Loucy (cell line): ENCODE data around the gene SP4.

Experiments used
- H2AFZ ChIP-seq: fragments of 200-600 bp; sonication (generic); 2 replicates; pipeline ENCODE4 v1.6.0; 2016; ENCODE audit warnings: antibody characterized with exemption, mild to moderate bottlenecking, low read length, moderate library complexity
- H3F3A ChIP-seq: fragments of 200-600 bp; 2 replicates; pipeline ENCODE4 v1.6.0; 2016; ENCODE audit warnings: antibody characterized with exemption, low read depth, mild to moderate bottlenecking
- H3K27me3 ChIP-seq: fragments of 200-600 bp; sonication (generic); 2 replicates; pipeline ENCODE4 v1.6.1; 2014; ENCODE audit warnings: low read length, mild to moderate bottlenecking; ENCODE audit not compliant: insufficient read depth, poor library complexity, severe bottlenecking
- H3K36me3 ChIP-seq: fragments of 200-600 bp; sonication (generic); 2 replicates; pipeline ENCODE4 v1.6.1; 2016; ENCODE audit warnings: low read length; ENCODE audit not compliant: insufficient read depth
- H3K4me1 ChIP-seq: fragments of 200-600 bp; sonication (generic); 2 replicates; pipeline ENCODE4 v1.5.1; 2014; ENCODE audit warnings: low read length, mild to moderate bottlenecking; ENCODE audit not compliant: insufficient read depth, poor library complexity, severe bottlenecking
- H3K4me2 ChIP-seq: fragments of 200-600 bp; sonication (generic); 2 replicates; pipeline ENCODE4 v1.6.0; 2014; ENCODE audit warnings: antibody characterized with exemption, low read length, low read depth, mild to moderate bottlenecking; ENCODE audit not compliant: poor library complexity, severe bottlenecking
- H3K4me3 ChIP-seq: fragments of 200-600 bp; sonication (generic); 2 replicates; pipeline ENCODE4 v1.5.1; 2014; ENCODE audit warnings: low read length, mild to moderate bottlenecking, mixed read lengths; ENCODE audit not compliant: poor library complexity, severe bottlenecking
- H3K79me2 ChIP-seq: fragments of 200-600 bp; sonication (generic); 2 replicates; pipeline ENCODE4 v1.6.1; 2014; ENCODE audit warnings: low read length; ENCODE audit not compliant: insufficient read depth
- H3K9ac ChIP-seq: fragments of 200-600 bp; sonication (generic); 2 replicates; pipeline ENCODE4 v1.6.0; 2014; ENCODE audit warnings: mild to moderate bottlenecking, low read depth, low read length, moderate library complexity; ENCODE audit not compliant: poor library complexity, severe bottlenecking
- H3K9me2 ChIP-seq: fragments of 200-600 bp; sonication (generic); replicated peaks from 2 replicates; pipeline ENCODE4 v1.6.1; 2016; ENCODE audit warnings: low read depth, low read length, mixed read lengths
- H3K9me3 ChIP-seq: fragments of 200-600 bp; sonication (generic); 2 replicates; pipeline ENCODE4 v1.6.1; 2014; ENCODE audit warnings: mild to moderate bottlenecking, antibody characterized with exemption, low read length, low read depth; ENCODE audit not compliant: insufficient read depth
- H4K20me1 ChIP-seq: fragments of 200-600 bp; sonication (generic); 2 replicates; pipeline ENCODE4 v1.6.0; 2014; ENCODE audit warnings: antibody characterized with exemption, low read length, mild to moderate bottlenecking; ENCODE audit not compliant: insufficient read depth, poor library complexity, severe bottlenecking
- EZH2phosphoT487 ChIP-seq: fragments of 200-600 bp; IDR thresholded peaks from 2 replicates; pipeline ENCODE4 v1.6.1; 2018; ENCODE audit warnings: antibody characterized with exemption, mild to moderate bottlenecking, moderate library complexity, borderline replicate concordance

The SP4 gene

DNA sequence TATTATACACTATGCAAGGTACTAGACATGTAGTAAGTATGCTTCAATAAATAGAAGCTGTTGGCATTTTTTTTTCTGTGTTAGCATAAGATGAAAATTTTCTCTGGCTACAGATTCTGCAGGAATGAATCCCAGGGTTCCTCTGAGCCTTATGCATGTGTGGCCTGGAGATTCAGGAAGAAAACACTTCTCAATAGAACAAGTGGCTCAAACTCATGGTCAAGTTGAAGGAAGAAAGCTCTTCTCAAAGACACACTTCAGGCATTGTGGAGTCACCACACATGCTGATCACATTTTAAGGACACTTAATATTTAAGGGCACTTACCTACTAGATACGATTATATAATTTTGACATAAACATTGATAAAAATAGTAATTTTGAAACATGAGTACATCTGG, 134.5 kb downstream of the SP4 start:
- no peak for TF ChIP-seq EZH2phosphoT487
- Histone ChIP-seq H3K9me2 (no peaks in the 10 kb centered on the region), H3K9ac (no peak overlapping the region), H4K20me1 (no peaks in the 10 kb centered on the region), H3K9me3 (no peaks in the 10 kb centered on the region), H3K36me3 (no peaks in the 10 kb centered on the region), H2AFZ (no peak overlapping the region), H3K27me3 (no peaks in the 10 kb centered on the region), H3K4me3 (no peak overlapping the region), H3K4me2 (no peak overlapping the region), H3K79me2 (no peaks in the 10 kb centered on the region), H3K4me1 (no peaks in the 10 kb centered on the region), H3F3A (no peaks in the 10 kb centered on the region)
